GM19455 (cell line): Measurements from ENCODE around the gene SMIM14.
"Not testable (repeated sequence)": the region's sequence is repeated elsewhere in the genome, so short reads cannot be mapped to it uniquely, and the experiment has no call there.

Experiments
- ATAC-seq: cut with Tn5 transposase; IDR thresholded peaks from one replicate; pipeline ENCODE4 v1.9.1; 2021; ENCODE audit not compliant: unreplicated experiment

Gene SMIM14

GRCh38 chr4:39504538-39504937 lies 134.1 kb downstream of the SMIM14 start:
- no peak for ATAC-seq

GRCh38 chr4:39502664-39503035 lies 136.0 kb downstream of the SMIM14 start:
- ATAC-seq: not testable (repeated sequence)

- no peak for ATAC-seq
These were observed 136.5 kb downstream of the SMIM14 start for GRCh38 chr4:39502019-39502663.

- ATAC-seq: no peak
These were observed 140.0 kb downstream of the SMIM14 start for GRCh38 chr4:39498727-39499020.

- no peak for ATAC-seq
These were observed 140.5 kb downstream of the SMIM14 start for GRCh38 chr4:39497909-39498726.
